GM18909 (cell line): ENCODE measurements around the gene PLAAT4.
"Not testable (repeated sequence)": the region's sequence is repeated elsewhere in the genome, so short reads cannot be mapped to it uniquely, and the experiment has no call there.

Experiments used
- ATAC-seq: cut with Tn5 transposase; IDR thresholded peaks from one replicate; pipeline ENCODE4 v1.9.1; 2021; ENCODE audit warnings: mild to moderate bottlenecking; ENCODE audit not compliant: unreplicated experiment, poor library complexity

The PLAAT4 gene

GRCh38 chr11:63510360-63511047 is 26.1 kb upstream of the PLAAT4 start:
- no peak for ATAC-seq

DNA sequence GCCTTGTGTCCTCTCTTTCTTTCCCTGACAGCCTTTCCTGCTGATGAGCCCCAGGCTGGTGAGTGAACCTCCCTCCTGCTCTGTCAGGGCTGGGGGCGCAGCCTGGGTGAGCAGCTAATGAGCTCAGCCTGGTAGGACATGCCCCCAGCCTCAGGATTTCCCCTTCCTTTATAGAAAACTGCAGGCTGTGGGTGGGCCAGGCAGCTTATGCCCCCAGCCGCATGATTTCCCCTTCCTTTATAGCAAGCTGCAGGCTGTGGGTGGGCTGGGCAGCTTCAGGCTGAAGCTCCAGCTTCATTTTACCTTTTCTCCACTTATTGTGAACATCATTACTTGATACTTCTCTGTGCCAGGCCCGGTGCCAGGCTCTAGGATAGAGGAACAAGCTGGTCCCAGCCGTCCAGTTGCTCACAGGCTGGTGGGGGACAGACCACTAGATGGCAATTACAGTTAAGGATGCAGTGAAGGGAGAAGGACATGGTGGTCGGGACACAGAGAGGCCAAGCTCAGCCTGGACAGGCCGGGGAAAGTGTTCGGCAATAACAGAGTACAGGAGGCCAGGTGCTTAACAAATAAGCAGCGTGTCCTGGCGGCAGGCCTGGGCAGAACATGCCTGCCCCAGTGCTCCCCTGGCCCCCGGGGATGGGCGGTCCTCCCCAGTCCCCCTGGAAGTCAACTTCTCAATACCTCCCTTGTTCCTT is 25.4 kb upstream of the PLAAT4 start:
- ATAC-seq, result no peak

- no peak for ATAC-seq
Measured at GRCh38 chr11:63512816-63513215, 23.8 kb upstream of the PLAAT4 start.

DNA sequence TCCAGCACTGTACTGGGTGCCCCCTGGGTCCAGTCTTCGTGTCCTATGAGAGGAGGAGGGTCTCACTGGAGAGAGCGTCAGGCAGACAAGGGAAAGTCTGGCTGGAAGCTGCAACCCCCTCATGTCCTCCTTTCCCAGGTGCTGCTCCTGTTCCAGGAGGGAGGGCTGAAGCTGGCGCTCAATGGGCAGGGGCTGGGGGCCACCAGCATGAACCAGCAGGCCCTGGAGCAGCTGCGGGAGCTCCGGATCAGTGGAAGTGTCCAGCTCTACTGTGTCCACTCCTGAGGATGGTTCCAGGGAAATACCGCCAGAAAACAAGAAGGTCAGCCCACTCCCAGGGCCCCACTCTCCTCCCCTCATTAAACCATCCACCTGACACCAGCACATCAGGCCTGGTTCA is 20.5 kb upstream of the PLAAT4 start:
- ATAC-seq, result no peak

GRCh38 chr11:63517156-63517555 is 19.5 kb upstream of the PLAAT4 start:
- ATAC-seq, result no peak

DNA sequence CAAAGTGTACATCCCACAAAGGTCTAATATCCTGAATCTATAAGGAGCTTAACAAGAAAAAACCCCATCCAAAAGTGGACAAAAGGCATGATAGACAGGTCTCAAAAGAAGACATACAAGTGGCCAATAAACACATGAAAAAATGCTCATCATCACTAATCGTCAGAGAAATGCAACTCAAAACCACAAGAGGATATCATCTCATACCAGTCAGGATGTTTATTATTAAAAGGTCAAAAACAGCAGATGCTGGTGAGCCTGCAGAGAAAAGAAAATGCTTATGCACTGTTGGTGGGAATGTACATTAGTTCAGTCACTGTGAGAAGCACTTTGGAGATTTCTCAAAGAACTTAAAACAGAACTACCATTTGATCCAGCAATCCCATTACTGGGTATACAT is 18.1 kb upstream of the PLAAT4 start:
- ATAC-seq, result no peak

DNA sequence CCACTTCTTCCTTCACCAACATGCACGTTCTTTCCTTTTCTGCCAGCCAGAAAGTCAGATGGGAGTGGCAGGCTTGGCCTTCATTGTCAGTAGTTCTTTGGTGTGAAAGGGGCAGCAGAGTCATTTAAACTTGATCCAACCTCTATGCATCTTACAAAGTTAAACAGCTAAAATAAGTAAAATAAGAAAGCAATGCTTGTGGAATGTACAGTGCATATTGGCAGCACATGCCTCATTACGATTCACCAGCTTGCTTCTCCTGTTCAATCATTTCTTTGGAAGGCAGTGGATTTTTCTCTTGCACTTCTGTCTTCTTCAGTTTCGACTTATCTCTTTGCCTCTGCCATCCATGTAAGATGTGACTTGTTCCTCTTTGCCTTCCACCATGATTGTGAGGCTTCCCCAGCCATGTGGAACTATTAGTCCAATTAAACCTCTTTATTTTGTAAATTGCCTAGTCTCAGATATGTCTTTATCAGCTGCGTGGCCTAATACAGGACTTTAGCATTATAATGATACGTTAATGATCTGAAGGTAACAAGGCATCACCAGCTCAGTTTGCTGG is 15.9 kb upstream of the PLAAT4 start:
- ATAC-seq, result no peak

- ATAC-seq, result no peak
Measured at GRCh38 chr11:63521896-63522295, 14.7 kb upstream of the PLAAT4 start.

DNA sequence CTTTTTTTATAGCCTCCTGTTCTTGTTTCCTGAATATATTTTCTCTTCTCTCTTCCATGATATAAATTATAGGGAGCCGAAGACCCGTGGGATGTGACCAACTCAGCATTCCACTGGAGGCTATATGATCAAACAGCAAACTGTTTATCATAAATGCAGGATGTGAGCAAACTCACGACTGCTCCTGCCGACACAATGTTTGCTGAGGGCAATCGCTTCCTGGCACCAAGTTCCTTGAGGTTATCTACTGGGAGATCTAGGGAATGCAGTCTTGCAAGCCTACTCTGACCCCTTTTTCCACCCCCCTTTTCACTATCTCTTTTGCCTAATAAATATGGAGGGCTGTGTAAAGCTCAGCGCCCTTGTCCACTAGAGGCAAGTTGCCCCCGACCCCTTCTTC is 13.5 kb upstream of the PLAAT4 start:
- no peak for ATAC-seq

GRCh38 chr11:63527667-63528066 is 8.9 kb upstream of the PLAAT4 start:
- no peak for ATAC-seq

GRCh38 chr11:63528156-63528555 is 8.5 kb upstream of the PLAAT4 start:
- not testable (repeated sequence) for ATAC-seq

DNA sequence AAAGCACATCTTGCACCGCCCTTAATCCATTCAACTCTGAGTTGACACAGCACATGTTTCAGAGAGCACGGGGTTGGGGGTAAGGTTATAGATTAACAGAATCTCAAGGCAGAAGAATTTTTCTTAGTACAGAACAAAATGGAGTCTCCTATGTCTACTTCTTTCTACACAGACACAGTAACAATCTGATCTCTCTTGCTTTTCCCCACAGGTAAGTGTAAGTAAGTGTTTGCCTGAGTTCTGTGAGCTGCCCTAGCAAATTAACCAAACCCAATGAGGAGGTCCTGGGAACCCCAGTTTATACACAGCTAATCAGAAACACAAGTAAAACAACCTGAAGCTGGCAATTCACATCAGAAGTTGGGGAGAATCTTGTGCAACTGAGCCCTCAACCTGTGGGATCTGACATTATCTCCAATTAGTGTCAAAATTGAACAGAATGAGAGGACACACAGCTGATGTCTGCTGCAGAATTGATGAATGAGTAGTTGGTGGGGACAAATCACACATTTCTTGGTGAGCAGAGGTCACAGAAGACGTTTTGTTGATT is 7.8 kb upstream of the PLAAT4 start:
- ATAC-seq, result not testable (repeated sequence)

DNA sequence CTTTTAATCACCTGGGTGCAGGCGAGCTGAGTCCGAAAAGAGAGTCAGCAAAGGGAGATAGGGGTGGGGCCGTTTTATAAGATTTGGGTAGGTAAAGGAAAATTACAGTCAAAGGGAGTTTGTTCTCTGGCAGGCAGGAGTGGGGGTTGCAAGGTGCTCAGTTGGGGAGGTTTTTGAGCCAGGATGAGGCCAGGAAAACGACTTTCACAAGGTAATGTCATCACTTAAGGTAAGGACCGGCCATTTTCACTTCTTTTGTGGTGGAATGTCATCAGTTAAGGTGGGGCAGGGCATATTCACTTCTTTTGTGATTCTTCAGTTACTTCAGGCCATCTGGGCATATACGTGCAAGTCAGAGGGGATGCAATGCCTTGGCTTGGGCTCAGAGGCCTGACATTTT is 7.2 kb upstream of the PLAAT4 start:
- ATAC-seq, result not testable (repeated sequence)

DNA sequence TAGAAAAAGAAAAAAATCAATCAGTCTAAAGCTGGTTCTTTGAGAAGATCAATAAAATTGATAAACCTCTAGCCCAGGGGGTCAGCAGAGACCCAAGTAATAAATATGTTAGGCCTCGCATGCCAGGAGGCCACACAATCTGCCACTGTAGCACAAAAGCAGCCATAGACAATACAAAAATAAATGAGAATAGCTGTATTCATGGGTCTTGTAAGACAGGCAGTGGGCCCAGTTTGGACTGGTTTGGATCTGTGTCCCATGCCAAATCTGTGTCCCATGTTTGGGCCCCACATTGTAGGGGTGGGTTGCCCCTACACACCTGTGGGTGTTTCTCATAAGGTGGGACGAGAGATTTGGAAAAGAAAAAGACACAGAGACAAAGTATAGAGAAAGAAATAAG is 6.6 kb upstream of the PLAAT4 start:
- no peak for ATAC-seq

GRCh38 chr11:63531074-63531792 is 5.4 kb upstream of the PLAAT4 start:
- ATAC-seq, result peak; percentile 86

DNA sequence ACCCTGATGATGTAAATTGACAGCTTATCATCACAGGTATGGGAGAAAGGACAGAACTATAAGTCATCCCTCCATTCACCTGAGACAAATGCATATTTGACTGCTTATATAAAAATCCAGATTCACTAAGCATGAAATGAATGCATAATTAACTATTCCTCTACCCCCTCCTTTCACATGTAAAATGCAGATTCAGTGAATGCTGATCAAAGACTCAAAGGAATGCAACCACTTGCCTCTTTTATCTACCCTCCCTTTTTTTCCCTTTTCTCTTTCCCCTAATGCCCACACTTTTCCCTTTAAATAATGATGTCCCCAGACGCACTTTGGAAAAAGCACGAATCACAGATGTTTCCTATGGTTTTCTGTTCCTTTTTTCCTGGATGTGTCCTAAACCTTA is 4.5 kb upstream of the PLAAT4 start:
- no peak for ATAC-seq

GRCh38 chr11:63532799-63533475 is 3.7 kb upstream of the PLAAT4 start:
- ATAC-seq, result no peak

- no peak for ATAC-seq
Measured at GRCh38 chr11:63534076-63534475, 2.5 kb upstream of the PLAAT4 start.

DNA sequence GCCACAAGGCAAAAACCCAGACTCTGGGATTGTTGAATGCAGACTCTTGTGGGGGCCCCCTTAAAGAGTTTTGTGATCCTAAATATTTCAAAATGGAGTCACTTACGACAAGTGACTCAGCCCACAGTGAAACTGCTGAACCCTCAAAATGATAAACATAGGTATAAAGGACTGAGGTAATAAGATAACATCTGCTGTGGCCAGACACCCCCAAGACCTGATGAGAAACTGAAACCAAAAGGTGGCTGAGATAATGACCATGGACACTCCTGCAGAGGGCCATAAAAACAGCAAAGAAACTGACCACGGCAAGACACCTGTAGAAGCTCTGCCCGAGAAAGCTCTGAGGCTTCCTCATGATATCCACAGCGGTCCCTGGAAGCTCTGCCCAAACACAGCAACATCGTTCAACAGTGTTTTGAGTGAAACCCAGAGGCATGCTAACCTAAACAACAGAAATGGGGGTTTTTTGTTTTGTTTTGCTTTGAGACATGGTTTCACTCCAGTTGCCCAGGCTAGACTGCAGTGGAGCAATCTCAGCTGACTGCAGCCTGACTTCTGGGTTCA is 1.6 kb upstream of the PLAAT4 start:
- peak; percentile 44 for ATAC-seq

- no peak for ATAC-seq
Measured at GRCh38 chr11:63535734-63536133, 874 bp upstream of the PLAAT4 start.
